Adipocyte (in vitro differentiated cells): ENCODE data around the gene FBLN5.
A peak's percentile ranks its signal among the peaks of the same experiment; 100 is the strongest.
"Not testable (repeated sequence)": the region's sequence is repeated elsewhere in the genome, so short reads cannot be mapped to it uniquely, and the experiment has no call there.

Source experiments
- DNase-seq: peaks from one replicate; pipeline ENCODE4 v3.0.0-alpha.2; 2015; ENCODE audit warnings: low read depth
- H3K27me3 ChIP-seq: replicated peaks from 2 replicates; pipeline ENCODE4 v1.7.0; 2013; ENCODE audit warnings: mild to moderate bottlenecking, low read length, moderate library complexity; ENCODE audit not compliant: control insufficient read depth, insufficient read depth
- H3K36me3 ChIP-seq: 2 replicates; pipeline ENCODE4 v1.7.0; 2013; ENCODE audit warnings: low read length, mild to moderate bottlenecking, moderate library complexity; ENCODE audit not compliant: control insufficient read depth, insufficient read depth, severe bottlenecking
- H3K4me1 ChIP-seq: 2 replicates; pipeline ENCODE4 v1.7.0; 2013; ENCODE audit warnings: mild to moderate bottlenecking, low read length, moderate library complexity; ENCODE audit not compliant: control insufficient read depth, insufficient read depth
- H3K4me3 ChIP-seq: 2 replicates; pipeline ENCODE4 v1.7.0; 2013; ENCODE audit warnings: mild to moderate bottlenecking, low read length, moderate library complexity
- H3K9ac ChIP-seq: 2 replicates; pipeline ENCODE4 v1.7.0; 2013; ENCODE audit warnings: mild to moderate bottlenecking, low read length, moderate library complexity
- H3K9me3 ChIP-seq: 2 replicates; pipeline ENCODE4 v1.7.0; 2013; ENCODE audit warnings: mild to moderate bottlenecking, low read length, moderate library complexity; ENCODE audit not compliant: control insufficient read depth

The FBLN5 gene

DNA sequence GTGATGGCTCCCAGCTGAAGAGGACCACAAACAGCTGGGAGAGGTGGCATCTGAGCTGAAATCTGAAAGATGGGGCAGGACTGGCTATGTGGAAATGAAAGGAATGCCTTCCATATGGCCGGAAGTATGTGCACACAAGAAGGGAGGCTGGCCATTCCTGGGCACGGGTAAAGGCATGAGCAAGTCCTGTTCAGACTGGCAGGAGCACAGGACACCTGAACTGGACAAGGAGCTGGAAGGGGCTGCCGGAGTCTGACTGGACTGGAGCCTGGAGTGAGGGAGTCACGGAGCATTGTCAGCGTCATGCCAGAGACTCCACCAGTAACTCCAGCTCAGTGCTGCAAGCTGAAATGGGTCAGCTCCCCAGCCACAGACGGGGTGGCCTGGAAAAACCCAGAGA, 68.3 kb downstream of the FBLN5 start:
- Histone ChIP-seq H3K9ac (no peak overlapping the region), H3K4me1 (peaks cover 18% of the 10 kb centered on the region), H3K9me3 (no peaks in the 10 kb centered on the region), H3K36me3 (peaks cover 67% of the 10 kb centered on the region), H3K27me3 (no peaks in the 10 kb centered on the region), H3K4me3 (no peak overlapping the region)
- DNase-seq = no peak

DNA sequence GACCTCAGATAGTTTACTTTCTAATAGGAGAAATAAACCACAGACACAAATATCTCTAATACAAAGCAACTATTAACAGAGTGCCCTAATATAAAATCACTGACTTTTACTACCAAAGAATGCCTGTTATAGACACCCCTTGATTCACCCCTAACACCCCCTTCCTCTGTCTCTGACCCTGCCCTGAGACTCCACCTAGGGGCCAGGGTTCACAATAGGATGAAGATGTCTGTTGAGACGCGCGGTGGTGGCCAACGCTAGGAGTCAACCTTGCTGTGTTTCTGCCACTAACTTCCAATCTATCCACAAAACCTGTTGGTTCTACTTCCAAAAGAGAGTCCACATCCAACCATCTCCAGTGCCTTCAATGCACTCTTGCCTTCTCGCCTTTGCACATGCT, 69.2 kb downstream of the FBLN5 start:
- peaks cover 76% of the 10 kb centered on the region for H3K36me3 ChIP-seq
- H3K4me3 ChIP-seq = no peak overlapping the region
- H3K27me3 ChIP-seq = no peaks in the 10 kb centered on the region
- H3K9ac ChIP-seq = no peak overlapping the region
- peaks cover 12% of the 10 kb centered on the region for H3K4me1 ChIP-seq
- DNase-seq = no peak
- no peaks in the 10 kb centered on the region for H3K9me3 ChIP-seq

DNA sequence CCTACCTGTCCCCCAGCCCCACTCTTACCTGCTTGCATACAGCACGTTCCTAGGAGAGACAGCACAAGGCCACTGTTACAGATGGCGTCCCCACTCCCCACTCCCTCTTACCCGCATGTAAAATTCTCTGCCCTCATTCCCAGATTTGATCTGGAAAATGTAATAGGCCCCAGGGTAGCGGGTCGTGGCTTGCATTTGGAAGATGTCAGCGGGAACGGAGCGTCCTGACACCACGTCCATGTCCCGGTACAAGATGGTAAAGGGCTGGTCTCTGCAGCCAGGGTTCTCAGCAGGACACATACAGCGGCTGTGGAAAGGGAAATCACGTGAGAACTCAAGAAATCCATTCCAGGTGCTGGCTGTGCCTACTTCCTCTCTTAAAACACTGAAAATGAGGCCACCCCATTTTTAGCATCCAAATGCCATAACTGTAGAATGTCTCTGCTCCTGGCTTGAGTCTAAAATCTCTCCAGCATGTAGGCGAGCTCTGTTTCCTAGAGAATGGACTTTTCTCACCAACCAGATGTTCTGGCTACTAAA, 70.0 kb downstream of the FBLN5 start:
- DNase-seq = no peak
- no peak overlapping the region for H3K4me3 ChIP-seq
- H3K27me3 ChIP-seq = no peaks in the 10 kb centered on the region
- H3K4me1 ChIP-seq = peaks cover 12% of the 10 kb centered on the region
- no peaks in the 10 kb centered on the region for H3K9me3 ChIP-seq
- H3K9ac ChIP-seq = no peak overlapping the region
- peaks cover 80% of the 10 kb centered on the region for H3K36me3 ChIP-seq

DNA sequence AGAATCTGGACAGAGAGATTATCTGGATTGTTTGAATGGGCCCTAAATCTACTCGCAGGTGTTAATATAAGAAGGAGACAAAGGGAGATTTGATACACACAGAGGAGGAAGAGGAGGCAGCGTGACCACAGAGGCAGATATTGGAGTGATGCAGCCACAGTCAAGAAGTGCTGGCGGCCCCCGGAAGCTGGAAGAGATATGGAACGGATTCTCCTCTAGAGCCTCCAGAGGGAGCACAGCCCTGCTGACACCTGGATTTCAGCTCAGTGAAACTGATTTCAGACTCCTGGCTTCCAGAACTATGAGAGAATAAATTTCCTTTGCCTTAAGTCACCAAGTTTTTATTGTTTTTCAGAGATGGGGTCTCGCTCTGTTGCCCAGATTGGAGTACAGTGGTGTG, 71.0 kb downstream of the FBLN5 start:
- DNase-seq = no peak

DNA sequence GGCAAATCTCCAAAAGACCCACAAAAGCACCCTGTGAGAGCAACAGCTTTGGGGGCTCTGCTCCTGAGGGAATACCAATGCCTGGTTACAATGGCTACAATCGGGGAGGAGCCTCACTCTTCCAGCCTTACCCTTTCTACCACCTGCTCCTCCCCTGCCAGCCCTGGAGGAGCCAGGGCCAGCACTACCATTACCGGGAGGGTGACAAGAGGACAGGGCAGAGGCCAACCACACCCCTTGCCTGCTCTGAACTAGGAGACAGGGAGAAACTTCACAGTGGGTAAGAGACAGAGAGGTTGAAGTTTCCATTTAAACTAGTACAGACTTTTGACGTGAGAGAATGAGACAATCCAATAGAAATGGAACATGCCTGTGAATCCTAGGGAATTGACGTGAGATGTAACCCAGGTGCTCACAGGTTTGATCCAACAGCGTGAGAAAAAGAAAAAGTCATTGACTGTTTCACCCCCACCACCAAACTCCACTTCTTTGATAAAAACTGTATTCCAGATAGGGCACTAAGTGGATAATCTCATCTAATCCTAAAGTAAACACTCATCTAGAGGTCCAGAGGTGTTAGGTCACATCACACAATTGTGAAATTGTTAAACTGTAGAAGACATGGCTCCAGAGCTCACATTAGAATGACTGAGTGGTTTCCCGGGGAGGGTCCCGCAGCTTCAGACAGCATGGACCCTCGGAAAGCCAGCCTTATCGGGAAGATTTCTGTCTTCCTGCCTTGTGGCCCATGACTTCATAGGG, 71.8 kb downstream of the FBLN5 start:
- Histone ChIP-seq H3K4me3 (no peak overlapping the region), H3K36me3 (peaks cover 78% of the 10 kb centered on the region), H3K9me3 (no peaks in the 10 kb centered on the region), H3K4me1 (peaks cover 23% of the 10 kb centered on the region), H3K9ac (no peak overlapping the region), H3K27me3 (no peaks in the 10 kb centered on the region)
- DNase-seq = no peak

More for the DNA sequence above, 71.0 kb downstream of the FBLN5 start:
- H3K36me3 ChIP-seq = peaks cover 80% of the 10 kb centered on the region
- no peaks in the 10 kb centered on the region for H3K9me3 ChIP-seq
- no peak overlapping the region for H3K4me3 ChIP-seq
- H3K4me1 ChIP-seq = peaks cover 20% of the 10 kb centered on the region
- no peak overlapping the region for H3K9ac ChIP-seq
- H3K27me3 ChIP-seq = no peaks in the 10 kb centered on the region

DNA sequence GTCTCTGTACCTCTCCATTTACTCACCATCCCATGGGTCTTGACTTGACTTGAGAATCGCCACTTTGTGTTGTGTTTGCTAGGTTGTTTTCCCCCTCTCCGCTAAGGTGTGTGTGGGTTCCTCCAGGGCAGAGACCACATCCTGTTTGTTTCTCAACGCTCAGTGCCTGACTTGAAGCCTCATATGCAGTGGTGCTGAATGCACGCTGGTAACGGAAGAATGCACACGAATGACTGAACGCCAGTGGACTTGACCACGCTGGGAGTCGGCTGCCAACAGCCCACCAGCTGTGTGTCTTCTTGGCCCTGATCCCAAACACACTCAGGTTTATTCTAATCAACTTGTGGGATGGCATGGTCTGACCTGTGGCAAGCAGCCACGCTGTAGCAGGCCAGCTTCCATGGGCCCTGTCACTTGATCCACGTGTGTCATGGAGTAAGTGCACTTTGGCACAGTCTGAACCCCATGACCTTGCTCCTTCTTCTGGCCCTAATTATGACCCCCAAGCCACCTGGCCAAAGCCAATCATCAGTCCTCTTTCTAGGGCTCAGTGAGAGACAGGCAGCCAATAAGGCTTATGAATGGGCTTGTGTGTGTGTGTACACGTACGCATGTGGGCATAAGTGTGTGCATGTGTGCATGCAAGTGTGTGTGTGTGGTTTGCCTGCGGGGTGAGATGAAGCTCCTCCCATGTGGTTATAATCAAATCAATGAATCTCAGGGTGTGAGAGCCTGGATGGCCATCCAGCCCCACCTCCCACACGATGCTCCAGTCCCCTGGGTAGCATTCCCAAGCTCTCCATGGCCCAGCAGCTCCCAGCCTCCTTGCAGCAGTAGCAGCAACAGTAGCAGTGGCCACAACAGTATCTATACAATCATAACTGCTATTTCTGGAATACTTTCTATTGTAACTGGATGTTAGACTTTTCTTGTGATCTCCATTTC, 73.8 kb downstream of the FBLN5 start:
- no peak overlapping the region for H3K4me3 ChIP-seq
- peaks cover 23% of the 10 kb centered on the region for H3K4me1 ChIP-seq
- peaks cover 78% of the 10 kb centered on the region for H3K36me3 ChIP-seq
- no peaks in the 10 kb centered on the region for H3K9me3 ChIP-seq
- no peak for DNase-seq
- H3K27me3 ChIP-seq = no peaks in the 10 kb centered on the region
- no peak overlapping the region for H3K9ac ChIP-seq

DNA sequence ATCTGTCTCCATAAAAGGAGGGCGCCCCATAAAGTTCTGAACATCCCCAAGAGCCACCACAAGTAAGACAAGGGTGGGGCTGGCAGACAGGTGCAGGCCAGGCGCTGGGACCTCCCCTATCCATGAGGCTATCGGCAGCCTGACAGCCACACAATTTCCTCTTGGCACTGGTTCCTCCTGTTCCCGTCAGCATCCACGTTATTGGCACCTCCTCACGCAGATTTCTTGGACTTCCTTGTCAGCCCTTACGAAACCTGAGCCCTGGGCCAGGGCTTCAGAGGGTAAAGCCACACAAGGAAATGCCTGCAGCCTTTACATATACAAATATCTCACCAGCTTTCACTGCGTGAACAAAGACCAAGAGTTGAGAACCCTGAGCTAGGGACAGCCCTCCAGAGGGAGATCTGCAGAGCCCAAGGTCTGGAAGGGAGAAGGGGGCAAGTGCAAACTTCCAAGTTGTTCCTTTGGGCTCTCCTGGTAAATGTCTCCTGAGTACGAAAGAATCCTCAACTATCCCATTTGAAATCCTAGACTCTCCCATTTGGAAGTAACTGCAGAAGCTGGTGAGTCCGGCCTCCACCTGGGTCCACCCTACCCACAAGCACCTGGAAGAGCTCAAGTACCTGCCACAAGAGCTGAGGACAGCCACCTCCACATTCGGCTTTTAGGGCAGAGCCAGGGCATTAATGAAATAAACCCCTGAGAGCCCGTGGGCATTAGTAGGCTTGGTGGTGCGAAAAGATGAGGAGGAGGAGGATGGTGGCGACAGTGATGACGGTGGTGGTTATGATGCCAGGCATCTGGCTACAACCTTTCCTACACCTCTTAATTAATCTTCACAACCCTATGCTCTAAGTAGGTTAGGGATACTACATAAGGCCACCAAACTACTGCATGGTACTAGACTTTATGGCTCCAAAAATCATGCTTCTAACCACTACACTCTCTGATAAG, 74.7 kb downstream of the FBLN5 start:
- Histone ChIP-seq H3K9me3 (no peaks in the 10 kb centered on the region), H3K36me3 (peaks cover 79% of the 10 kb centered on the region), H3K4me3 (no peak overlapping the region), H3K4me1 (peaks cover 23% of the 10 kb centered on the region), H3K27me3 (no peaks in the 10 kb centered on the region), H3K9ac (peak overlapping the region; percentile 13)
- DNase-seq = no peak

DNA sequence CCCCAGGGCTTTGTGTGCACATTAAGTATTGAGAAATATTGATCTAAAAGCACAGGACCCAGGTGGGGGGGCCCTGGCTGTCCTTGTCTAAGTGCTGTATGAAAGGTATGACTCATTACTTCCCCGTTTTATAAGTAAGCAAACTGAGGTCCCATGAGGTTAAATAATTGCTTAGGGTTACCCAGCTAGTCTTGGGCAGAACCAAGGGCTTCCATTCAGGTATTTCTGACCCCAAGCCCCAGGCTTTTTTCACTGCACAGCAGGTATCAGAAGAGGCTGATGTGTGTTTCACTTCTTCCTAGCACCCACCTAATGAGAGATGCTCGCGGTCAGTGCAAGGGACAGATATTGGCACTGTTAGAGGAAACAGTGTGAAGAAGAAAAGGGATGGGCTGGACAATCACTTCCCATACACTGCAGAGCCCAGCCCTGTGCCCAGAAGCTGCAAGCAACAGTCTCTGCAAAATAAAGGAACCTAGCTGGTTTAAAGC, 75.4 kb downstream of the FBLN5 start:
- peaks cover 78% of the 10 kb centered on the region for H3K36me3 ChIP-seq
- H3K4me3 ChIP-seq = no peak overlapping the region
- peaks cover 23% of the 10 kb centered on the region for H3K4me1 ChIP-seq
- DNase-seq = no peak
- no peaks in the 10 kb centered on the region for H3K27me3 ChIP-seq
- no peak overlapping the region for H3K9ac ChIP-seq
- no peaks in the 10 kb centered on the region for H3K9me3 ChIP-seq

DNA sequence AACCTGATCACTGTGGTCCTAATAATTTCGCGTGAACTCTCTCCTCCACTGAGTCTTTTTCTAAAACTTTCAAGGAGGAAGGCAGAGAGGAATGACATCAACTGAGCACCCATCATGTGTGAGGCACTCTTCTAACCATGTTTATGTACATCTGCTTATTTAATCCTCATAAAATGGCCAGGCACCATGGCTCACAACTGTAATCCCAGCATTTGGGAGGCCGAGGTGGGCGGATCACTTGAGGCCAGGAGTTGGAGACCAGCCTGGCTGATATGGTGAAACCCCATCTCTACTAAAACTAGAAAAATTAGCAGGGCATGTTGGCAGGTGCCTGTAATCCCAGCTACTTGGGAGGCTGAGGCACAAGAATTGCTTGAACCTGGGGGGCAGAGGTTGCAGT, 76.1 kb downstream of the FBLN5 start:
- not testable (repeated sequence) for H3K27me3 ChIP-seq, DNase-seq, H3K9ac ChIP-seq, H3K9me3 ChIP-seq, H3K4me3 ChIP-seq
- H3K4me1 ChIP-seq = peaks cover 23% of the 10 kb centered on the region
- H3K36me3 ChIP-seq = peaks cover 77% of the 10 kb centered on the region

DNA sequence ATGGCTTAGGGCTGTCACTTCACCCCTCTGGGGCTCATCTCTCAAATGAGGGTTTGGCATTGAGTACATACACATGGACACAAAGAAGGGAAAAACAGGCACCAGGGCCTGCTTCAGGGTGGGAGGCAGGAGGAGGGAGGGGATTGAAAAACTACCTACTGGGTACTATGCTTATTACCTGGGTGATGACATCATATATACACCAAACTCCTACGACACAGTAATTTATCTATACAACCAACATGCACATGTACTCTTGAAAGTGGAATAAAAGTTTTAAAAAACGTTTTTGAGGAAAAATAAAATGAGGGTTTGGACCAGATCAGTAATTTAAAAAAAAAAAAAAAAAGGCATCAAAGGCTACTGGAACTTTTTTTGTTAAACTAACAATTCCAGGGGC, 76.6 kb downstream of the FBLN5 start:
- Histone ChIP-seq H3K27me3 (no peaks in the 10 kb centered on the region), H3K4me1 (peaks cover 23% of the 10 kb centered on the region), H3K4me3 (no peak overlapping the region), H3K36me3 (peaks cover 72% of the 10 kb centered on the region), H3K9ac (no peak overlapping the region), H3K9me3 (no peaks in the 10 kb centered on the region)
- no peak for DNase-seq
